Spleen (tissue), 7 donors: ENCODE measurements around the gene DYNLT1.

Experiments used
- POLR2A ChIP-seq, 3 donors: fragments of 450-650 bp; IDR thresholded peaks; one replicate each; pipeline ENCODE4 v1.5.1; 2017; ENCODE audit warnings: antibody characterized with exemption in 3 of 3, mild to moderate bottlenecking in 1 of 3
- POLR2AphosphoS5 ChIP-seq, 3 donors: sonication (generic); formaldehyde crosslinking; IDR thresholded peaks; one replicate each; pipeline ENCODE4 v1.5.1; 2017; ENCODE audit warnings: antibody characterized with exemption in 3 of 3
- TF ChIP-seq, protein P1 (sequence below), 11 experiments: fragments of 200-600 bp in 7 of 11; fragments of 450-650 bp in 4 of 11; sonication (generic) in 4 of 11; IDR thresholded peaks in 8 of 11; conservative IDR thresholded peaks in 3 of 11; 1 replicate in 7 of 11; 2 replicates in 4 of 11; pipeline versions ENCODE4 v1.4.0 to v1.8.0; 2016 to 2021; ENCODE audit warnings: antibody characterized with exemption in 11 of 11, inconsistent platforms in 4 of 11, mild to moderate bottlenecking in 1 of 11
- donor health status: DM: no; HTN: no; CAD: no; lungs with moderate emphysema.
- donor health status: DM: no; HTN: no; CAD: no.
- donor health status: DM: no; HTN: no; CAD: no.

DNA sequence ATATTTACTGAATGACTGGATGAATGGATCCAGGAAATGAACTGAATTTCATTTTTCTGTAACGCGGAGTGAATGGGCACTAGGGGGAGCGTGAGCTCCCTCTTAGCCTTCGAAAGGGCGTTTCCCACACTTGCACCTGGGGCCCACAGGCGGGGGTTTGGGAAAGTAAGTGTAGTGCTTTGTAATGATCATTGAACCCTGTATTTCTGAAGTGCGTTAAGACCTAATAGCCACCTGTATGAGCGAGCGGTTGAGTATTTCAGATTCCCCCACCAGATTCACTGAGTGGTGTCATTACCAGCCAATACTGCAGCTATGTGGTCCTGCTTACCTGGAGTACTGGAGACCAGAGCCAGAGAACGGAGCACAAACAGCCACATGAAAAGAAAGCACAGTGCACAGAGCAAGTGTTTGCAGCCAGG lies 15.8 kb upstream of the DYNLT1 start:
- TF ChIP-seq POLR2A (IDR thresholded peaks at IDR 0.05) (no peak), POLR2AphosphoS5 (IDR thresholded peaks at IDR 0.05) (no peak)
- TF ChIP-seq, protein P1, sequence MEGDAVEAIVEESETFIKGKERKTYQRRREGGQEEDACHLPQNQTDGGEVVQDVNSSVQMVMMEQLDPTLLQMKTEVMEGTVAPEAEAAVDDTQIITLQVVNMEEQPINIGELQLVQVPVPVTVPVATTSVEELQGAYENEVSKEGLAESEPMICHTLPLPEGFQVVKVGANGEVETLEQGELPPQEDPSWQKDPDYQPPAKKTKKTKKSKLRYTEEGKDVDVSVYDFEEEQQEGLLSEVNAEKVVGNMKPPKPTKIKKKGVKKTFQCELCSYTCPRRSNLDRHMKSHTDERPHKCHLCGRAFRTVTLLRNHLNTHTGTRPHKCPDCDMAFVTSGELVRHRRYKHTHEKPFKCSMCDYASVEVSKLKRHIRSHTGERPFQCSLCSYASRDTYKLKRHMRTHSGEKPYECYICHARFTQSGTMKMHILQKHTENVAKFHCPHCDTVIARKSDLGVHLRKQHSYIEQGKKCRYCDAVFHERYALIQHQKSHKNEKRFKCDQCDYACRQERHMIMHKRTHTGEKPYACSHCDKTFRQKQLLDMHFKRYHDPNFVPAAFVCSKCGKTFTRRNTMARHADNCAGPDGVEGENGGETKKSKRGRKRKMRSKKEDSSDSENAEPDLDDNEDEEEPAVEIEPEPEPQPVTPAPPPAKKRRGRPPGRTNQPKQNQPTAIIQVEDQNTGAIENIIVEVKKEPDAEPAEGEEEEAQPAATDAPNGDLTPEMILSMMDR (IDR thresholded peaks at IDR 0.05 in 8 of 11, conservative IDR thresholded peaks at IDR 0.05 in 3 of 11): peak in 9 of 11 experiments; percentile 24 to 63 (median 54)
